NCI-H526 (cell line): ENCODE measurements around the gene EPSTI1.

ENCODE experiments used
- DNase-seq, 2 experiments: peaks; one replicate each; lab custom pipeline; 2025; lab: John Stamatoyannopoulos, UW

The EPSTI1 gene

GRCh38 chr13:43005460-43006236, 13.6 kb upstream of the EPSTI1 start:
- no peak for DNase-seq

DNA sequence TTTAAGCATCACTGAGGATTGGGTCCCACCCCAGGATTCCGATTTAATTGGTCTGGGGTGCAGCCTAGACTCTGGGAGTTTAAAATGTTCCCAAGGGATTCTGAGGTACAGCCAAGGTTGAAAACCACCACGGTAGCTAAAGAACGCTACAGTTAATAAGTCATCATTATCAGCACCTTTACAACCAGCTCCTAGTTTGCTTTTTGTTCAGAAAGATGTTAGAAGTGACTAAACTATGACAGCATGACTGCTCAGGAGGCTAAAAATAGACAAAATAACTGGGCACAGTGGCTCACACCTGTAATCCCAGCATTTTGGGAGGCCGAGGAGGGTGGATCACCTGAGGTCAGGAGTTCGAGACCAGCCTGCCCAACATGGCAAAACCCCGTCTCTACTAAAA, 11.7 kb upstream of the EPSTI1 start:
- DNase-seq, result no peak

GRCh38 chr13:43003010-43003409, 11.0 kb upstream of the EPSTI1 start:
- no peak for DNase-seq

DNA sequence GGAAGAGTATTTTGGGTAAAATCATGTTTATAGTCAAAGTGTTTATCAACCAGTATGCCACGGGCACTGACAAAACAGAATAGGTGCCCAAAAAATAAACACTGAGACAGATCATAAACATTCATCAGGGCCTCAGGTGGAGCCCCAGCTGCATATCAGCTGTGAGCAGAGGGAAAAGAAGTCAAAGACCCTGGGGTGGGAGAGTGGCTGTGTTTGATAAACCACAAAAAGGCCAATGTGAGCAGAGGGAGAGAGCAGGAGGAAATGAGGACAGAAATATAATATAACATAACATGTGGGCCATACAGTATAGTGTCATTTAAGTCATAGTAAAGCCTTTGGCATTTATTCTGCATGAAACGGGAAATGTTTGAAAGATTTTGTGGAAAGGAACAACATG, 10.0 kb upstream of the EPSTI1 start:
- no peak for DNase-seq

- DNase-seq, result no peak
These were observed 8.6 kb upstream of the EPSTI1 start for GRCh38 chr13:43000676-43001075.

GRCh38 chr13:42999491-42999890, 7.5 kb upstream of the EPSTI1 start:
- no peak for DNase-seq

- DNase-seq, result no peak
These were observed 5.3 kb upstream of the EPSTI1 start for GRCh38 chr13:42997381-42997780.

DNA sequence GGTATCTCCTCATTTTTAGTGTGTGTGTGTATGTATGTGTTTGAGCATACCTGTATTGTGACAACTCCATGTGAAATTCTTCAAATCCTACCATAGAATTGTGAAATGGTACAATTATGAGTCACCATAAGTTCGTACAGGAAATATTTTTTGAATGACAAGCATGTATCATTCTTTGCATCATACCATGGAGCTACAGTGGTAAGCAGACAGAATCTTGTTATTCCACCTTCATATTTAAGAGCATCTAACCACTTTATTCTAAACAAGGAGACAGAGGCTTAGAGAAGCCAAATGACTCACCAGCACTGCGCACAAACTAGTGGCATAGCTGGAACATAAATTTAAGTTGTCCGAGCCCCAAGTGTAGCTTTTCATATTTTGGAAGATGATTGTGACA, 4.5 kb upstream of the EPSTI1 start:
- DNase-seq, result no peak

- DNase-seq, result no peak
These were observed 2.8 kb upstream of the EPSTI1 start for GRCh38 chr13:42994878-42995277.

- DNase-seq, result peak in 1 of 2 experiments; percentile 7
These were observed 702 bp upstream of the EPSTI1 start for GRCh38 chr13:42992764-42993122.

DNA sequence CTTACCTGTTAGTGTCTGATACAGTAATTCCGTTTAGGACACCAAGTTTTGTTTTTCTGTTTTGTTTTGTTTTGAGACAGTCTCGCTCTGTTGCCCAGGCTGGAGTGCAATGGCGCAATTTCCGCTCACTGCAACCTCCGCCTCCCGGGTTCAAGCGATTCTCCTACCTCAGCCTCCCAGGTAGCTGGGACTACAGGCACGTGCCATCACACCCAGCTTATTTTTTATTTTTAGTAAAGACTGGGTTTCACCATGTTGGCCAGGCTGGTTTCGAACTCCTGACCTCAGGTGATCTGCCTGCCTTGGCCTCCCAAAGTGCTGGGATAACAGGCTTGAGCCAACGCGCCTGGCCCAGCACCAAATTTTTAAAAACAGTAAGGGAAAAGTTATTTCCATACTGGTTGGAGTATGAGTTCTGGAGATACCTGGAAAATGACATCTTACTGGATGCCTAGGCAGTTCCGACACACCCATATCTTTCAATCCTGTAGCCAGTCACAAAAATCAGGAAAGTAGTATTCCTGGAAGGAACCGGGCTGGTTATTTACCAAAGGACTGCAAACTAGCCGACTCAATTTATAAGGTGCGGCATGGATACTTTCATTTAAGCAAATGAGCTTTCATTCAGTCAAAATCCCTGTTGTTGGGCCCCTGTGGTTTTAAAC, 676 bp downstream of the EPSTI1 start:
- DNase-seq, result peak in 1 of 2 experiments; percentile 23

DNA sequence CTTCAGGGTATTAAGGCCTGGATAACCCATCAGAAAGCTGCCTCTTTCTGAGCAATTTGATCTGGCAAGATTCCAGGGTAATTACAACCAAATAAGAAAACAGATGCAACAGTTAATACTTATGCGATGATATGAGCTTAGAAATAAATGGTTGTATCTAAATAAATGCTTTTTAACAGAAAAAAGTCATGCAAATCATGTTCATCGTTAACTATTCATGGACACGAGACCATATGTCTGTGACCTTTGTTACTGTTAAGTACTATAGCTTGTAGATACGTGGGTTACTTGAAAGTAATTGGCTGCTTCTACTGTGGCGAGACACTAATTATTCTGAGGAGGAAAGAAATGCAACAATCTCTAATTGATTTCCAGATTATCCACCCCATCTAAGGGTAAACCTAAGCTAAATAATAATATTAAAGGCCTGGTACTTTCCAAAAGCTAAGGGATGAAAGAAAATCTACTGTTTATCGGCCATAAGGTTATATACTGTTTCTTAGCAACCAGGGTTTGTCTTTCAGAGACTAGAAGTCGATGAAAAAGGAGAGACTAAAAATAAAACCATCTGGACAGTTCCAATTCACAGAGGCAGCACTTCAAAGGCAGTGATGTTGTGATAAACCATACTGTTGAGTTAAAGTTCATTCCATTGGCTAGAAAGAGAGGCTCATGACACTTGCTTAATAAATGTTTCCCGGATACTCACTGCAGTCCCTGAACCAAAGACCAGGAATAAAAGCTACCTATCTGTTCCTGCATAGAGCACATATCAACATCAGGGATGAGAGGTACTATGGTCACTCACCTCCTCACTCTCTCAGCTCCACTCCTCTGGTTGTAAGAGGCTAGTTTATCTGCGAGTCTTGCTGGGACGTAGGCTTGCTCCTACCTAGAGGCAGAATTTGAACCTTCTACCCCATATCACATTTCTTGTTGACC, 1.5 kb downstream of the EPSTI1 start:
- DNase-seq, result peak in 1 of 2 experiments; percentile 21

- no peak for DNase-seq
These were observed 5.9 kb downstream of the EPSTI1 start for GRCh38 chr13:42986176-42986574.

DNA sequence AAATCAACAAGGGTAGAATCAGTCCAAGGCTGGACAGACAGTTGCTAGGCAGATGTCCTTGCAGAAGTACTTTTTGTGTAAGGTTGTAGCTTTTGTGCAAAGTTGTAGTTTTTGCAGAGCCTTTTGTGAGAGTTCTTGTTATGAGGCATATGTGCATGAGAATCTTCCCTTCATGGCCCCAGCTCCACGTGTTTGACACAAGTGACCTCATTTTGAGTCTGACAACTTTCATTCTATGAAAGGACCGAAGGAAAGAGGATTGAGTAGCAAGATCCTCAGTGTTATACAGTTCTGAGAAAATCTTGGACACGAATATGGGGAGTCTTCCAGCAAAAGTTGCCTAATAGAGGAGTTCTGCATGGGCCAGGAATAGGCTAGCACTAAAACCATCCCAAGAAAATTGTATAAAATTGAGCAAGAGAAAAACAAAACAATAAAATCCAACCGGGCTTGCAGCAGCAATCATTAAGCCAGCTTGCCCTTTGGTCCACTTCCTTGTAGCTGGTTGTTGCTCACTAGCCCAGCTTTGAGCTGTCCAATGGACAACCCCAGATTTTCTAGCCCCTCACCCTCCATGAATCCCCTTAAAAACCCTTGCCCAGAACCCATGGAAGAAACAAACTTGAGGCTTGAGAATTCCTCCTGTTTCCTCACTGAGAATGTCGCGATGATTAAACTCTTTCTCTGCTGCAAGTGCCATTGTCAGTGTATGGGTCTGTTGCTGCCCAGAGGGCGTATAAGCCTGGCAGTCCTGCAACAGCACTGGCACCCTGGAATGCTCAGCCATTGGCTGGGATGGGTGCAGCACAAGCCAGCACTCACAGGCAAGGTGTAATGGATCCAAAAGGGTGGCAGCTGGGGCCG, 6.5 kb downstream of the EPSTI1 start:
- no peak for DNase-seq

- DNase-seq, result no peak
These were observed 7.3 kb downstream of the EPSTI1 start for GRCh38 chr13:42984691-42985090.

GRCh38 chr13:42984026-42984425, 8.0 kb downstream of the EPSTI1 start:
- no peak for DNase-seq

GRCh38 chr13:42981853-42982252, 10.2 kb downstream of the EPSTI1 start:
- no peak for DNase-seq

- DNase-seq, result no peak
These were observed 10.7 kb downstream of the EPSTI1 start for GRCh38 chr13:42981317-42981716.

GRCh38 chr13:42977219-42977659, 14.8 kb downstream of the EPSTI1 start:
- no peak for DNase-seq

DNA sequence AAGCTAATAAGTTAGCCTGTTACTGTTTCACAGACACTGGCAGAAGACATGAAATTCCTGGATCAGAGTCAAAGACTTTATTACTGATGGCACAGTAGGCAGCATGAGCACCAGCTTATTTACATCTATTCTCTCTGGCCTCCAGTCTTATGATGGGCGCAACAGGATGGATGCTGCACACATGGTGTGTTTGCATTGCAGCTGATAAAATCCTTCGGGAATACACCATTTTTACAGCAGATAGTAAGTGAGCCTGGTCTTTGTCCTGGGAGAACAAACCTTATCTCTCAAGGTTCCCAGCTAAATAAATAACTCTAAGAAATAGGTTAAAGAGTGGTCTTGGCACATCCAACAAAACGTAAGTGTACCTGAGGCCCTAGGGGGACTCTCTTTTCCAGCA, 16.0 kb downstream of the EPSTI1 start:
- no peak for DNase-seq

DNA sequence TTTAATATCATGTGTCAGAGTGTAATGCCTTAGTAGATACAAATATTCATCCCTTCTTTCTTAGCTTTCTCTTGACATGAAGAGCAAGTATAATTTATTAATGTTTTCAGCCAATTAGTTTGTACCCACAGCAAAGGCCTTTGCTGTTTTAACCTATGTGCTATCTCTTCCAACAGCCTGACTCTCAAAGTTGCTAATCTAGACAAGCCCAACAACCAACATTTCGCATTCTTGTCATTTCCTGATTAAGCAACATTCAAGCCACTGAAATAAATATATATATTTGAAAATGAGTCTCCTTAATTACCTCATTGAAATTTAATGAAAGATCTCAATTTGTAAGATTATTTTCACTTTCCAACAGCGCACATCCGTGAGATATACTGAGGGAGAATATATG, 18.5 kb downstream of the EPSTI1 start:
- DNase-seq, result no peak
